GM23338 (cell line): ENCODE results near the gene LMF1. TPM values are rescaled to one million over a fixed set of nuclear protein-coding genes. Genes with fewer than 3 reads are reported as not detected.

Experiments used
- ATAC-seq: fragments of 200-7000 bp; cut with Tn5 transposase; 3 replicates; pipeline ENCODE4 v1.9.1; 2020
- DNase-seq: peaks from one replicate; pipeline ENCODE4 v3.0.0-alpha.2; 2015; ENCODE audit warnings: low spot score
- H2AFZ ChIP-seq: fragments of 200-600 bp; sonication (generic); 2 replicates; pipeline ENCODE4 v1.8.0; 2016; ENCODE audit warnings: antibody characterized with exemption, mild to moderate bottlenecking, moderate library complexity
- H3F3A ChIP-seq: fragments of 200-600 bp; sonication (generic); replicated peaks from 2 replicates; pipeline ENCODE4 v1.8.0; 2017; ENCODE audit warnings: antibody characterized with exemption, mixed run types, low read depth
- H3K27ac ChIP-seq: fragments of 200-600 bp; sonication (generic); 2 replicates; pipeline ENCODE4 v1.6.1; 2016; ENCODE audit warnings: low read depth
- H3K27me3 ChIP-seq: fragments of 200-600 bp; sonication (generic); 2 replicates; pipeline ENCODE4 v1.8.0; 2016; ENCODE audit warnings: mild to moderate bottlenecking, mixed run types, moderate library complexity; ENCODE audit not compliant: insufficient read depth
- H3K36me3 ChIP-seq: fragments of 200-600 bp; sonication (generic); 2 replicates; pipeline ENCODE4 v1.8.0; 2016; ENCODE audit warnings: mild to moderate bottlenecking; ENCODE audit not compliant: insufficient read depth
- H3K4me1 ChIP-seq: fragments of 200-600 bp; sonication (generic); 2 replicates; pipeline ENCODE4 v1.8.0; 2016; ENCODE audit warnings: mild to moderate bottlenecking, moderate library complexity; ENCODE audit not compliant: insufficient read depth
- H3K4me2 ChIP-seq: fragments of 200-600 bp; sonication (generic); 2 replicates; pipeline ENCODE4 v1.7.1; 2017; ENCODE audit warnings: mixed run types
- H3K4me3 ChIP-seq: fragments of 200-600 bp; sonication (generic); 2 replicates; pipeline ENCODE4 v1.6.1; 2016; ENCODE audit warnings: mixed run types
- H3K79me2 ChIP-seq: fragments of 200-600 bp; sonication (generic); replicated peaks from 2 replicates; pipeline ENCODE4 v1.8.0; 2017; ENCODE audit warnings: mild to moderate bottlenecking; ENCODE audit not compliant: insufficient read depth
- H3K9me2 ChIP-seq: fragments of 200-600 bp; sonication (generic); 2 replicates; pipeline ENCODE4 v1.8.0; 2017; ENCODE audit not compliant: insufficient read depth
- H4K20me1 ChIP-seq: fragments of 200-600 bp; sonication (generic); replicated peaks from 2 replicates; pipeline ENCODE4 v1.8.0; 2017; ENCODE audit warnings: mild to moderate bottlenecking; ENCODE audit not compliant: insufficient read depth
- H3K27ac Mint-ChIP-seq: 2 replicates; pipeline ENCODE4 v1.8.0; 2020; ENCODE audit warnings: inconsistent platforms, mild to moderate bottlenecking, moderate library complexity, mixed read lengths
- H3K27me3 Mint-ChIP-seq: 3 replicates; pipeline ENCODE4 v1.8.0; 2022; ENCODE audit warnings: low read depth, mild to moderate bottlenecking, moderate library complexity, mixed read lengths, inconsistent platforms; ENCODE audit not compliant: insufficient read depth, poor library complexity
- H3K36me3 Mint-ChIP-seq: 3 replicates; pipeline ENCODE4 v1.8.0; 2021; ENCODE audit warnings: low read depth, mild to moderate bottlenecking, inconsistent platforms, moderate library complexity, mixed read lengths
- H3K4me1 Mint-ChIP-seq: 3 replicates; pipeline ENCODE4 v1.8.0; 2020; ENCODE audit warnings: mild to moderate bottlenecking, inconsistent platforms, mixed read lengths
- H3K4me3 Mint-ChIP-seq: 3 replicates; pipeline ENCODE4 v1.8.0; 2021; ENCODE audit warnings: moderate library complexity, mild to moderate bottlenecking, inconsistent platforms, mixed read lengths
- H3K9me3 Mint-ChIP-seq: 3 replicates; pipeline ENCODE4 v1.8.0; 2020; ENCODE audit warnings: moderate library complexity, mild to moderate bottlenecking, inconsistent platforms, mixed read lengths
- CREB1 ChIP-seq: fragments of 250-450 bp; sonication (Bioruptor Pico); IDR thresholded peaks from 2 replicates; pipeline ENCODE4 v1.5.0; 2020; ENCODE audit warnings: low read depth, mild to moderate bottlenecking, moderate library complexity
- CTCF ChIP-seq, 2 experiments: fragments of 200-600 bp in 1 of 2; sonication (generic) in 1 of 2; conservative IDR thresholded peaks; 2 replicates each; pipeline versions ENCODE4 v1.5.1 to v1.6.1; 2016 to 2017; ENCODE audit warnings: antibody characterized with exemption in 2 of 2, low read depth in 2 of 2, mild to moderate bottlenecking in 2 of 2, moderate library complexity in 1 of 2
- ETS1 ChIP-seq: IDR thresholded peaks from 2 replicates; pipeline ENCODE4 v1.6.1; 2016; ENCODE audit warnings: antibody characterized with exemption
- EZH2 ChIP-seq: fragments of 200-600 bp; sonication (generic); IDR thresholded peaks from one replicate; pipeline ENCODE4 v1.8.0; 2017; ENCODE audit warnings: antibody characterized with exemption, mild to moderate bottlenecking, low read depth; ENCODE audit not compliant: unreplicated experiment
- JUNB ChIP-seq: IDR thresholded peaks from one replicate; pipeline ENCODE4 v1.6.1; 2016; ENCODE audit warnings: antibody characterized with exemption; ENCODE audit not compliant: unreplicated experiment
- NANOG ChIP-seq: IDR thresholded peaks from 2 replicates; pipeline ENCODE4 v1.6.1; 2016; ENCODE audit warnings: antibody characterized with exemption, borderline replicate concordance
- POLR2AphosphoS5 ChIP-seq: IDR thresholded peaks from 2 replicates; pipeline ENCODE4 v1.6.1; 2016; ENCODE audit warnings: antibody characterized with exemption, low read depth
- REST ChIP-seq: IDR thresholded peaks from one replicate; pipeline ENCODE4 v1.6.1; 2018; ENCODE audit warnings: antibody characterized with exemption; ENCODE audit not compliant: unreplicated experiment
- STAT1 ChIP-seq: IDR thresholded peaks from one replicate; pipeline ENCODE4 v1.6.1; 2016; ENCODE audit warnings: antibody characterized with exemption; ENCODE audit not compliant: unreplicated experiment
- ZNF114 ChIP-seq: fragments of 250-450 bp; sonication (Bioruptor Pico); IDR thresholded peaks from 2 replicates; pipeline ENCODE4 v1.5.0; 2020; ENCODE audit warnings: mild to moderate bottlenecking, moderate library complexity
- ZNF331 ChIP-seq: fragments of 250-450 bp; sonication (Bioruptor Pico); IDR thresholded peaks from 2 replicates; pipeline ENCODE4 v1.5.0; 2020; ENCODE audit warnings: low read depth, mild to moderate bottlenecking, moderate library complexity
- ZNF462 ChIP-seq: fragments of 250-450 bp; sonication (Bioruptor Pico); IDR thresholded peaks from 2 replicates; pipeline ENCODE4 v1.5.0; 2020; ENCODE audit warnings: mild to moderate bottlenecking, moderate library complexity
- polyA plus RNA-seq: library from polyadenylated mRNA; unstranded; fragments of >200 nt; fragmentation: Nextera tagmentation; extraction: Ambion mirVana; gene quantifications from 2 replicates; pipeline ENCODE4 v1.2.1, GENCODE V29; 2016
- total RNA-seq: library from RNA; depleted of rRNA; stranded (reverse); fragments of >200 nt; shearing (Covaris generic); gene quantifications from 2 replicates; pipeline ENCODE4 v1.2.3, GENCODE V29; 2014

LMF1 gene
- total and polyA plus RNA-seq, 2 experiments from 2014 or later: 4.2 to 10.1 TPM

GRCh38 chr16:964356-965035, 6.3 kb downstream of the LMF1 start:
- Mint-ChIP-seq H3K27ac (no peak overlapping the region), H3K36me3 (peaks cover 6% of the 10 kb centered on the region; the same call in 1 of the 3 replicates), H3K9me3 (peaks cover 10% of the 10 kb centered on the region; the same call in 2 of the 3 replicates), H3K4me1 (peaks cover 6% of the 10 kb centered on the region), H3K27me3 (peaks cover 11% of the 10 kb centered on the region), H3K4me3 (no peak overlapping the region)
- ATAC-seq: no peak
- no peaks in the 10 kb centered on the region for H3K36me3 ChIP-seq
- H3K79me2 ChIP-seq: no peaks in the 10 kb centered on the region
- no peaks in the 10 kb centered on the region for H3K9me2 ChIP-seq
- DNase-seq: no peak
- H3K4me3 ChIP-seq: no peak overlapping the region
- no peaks in the 10 kb centered on the region for H3K4me1 ChIP-seq
- H3K27me3 ChIP-seq: no peaks in the 10 kb centered on the region
- 0 out of 2 replicates have a peak, but pooled peaks cover 2% of the 10 kb centered on the region for H3F3A ChIP-seq
- no peak overlapping the region for H3K27ac ChIP-seq
- no peak for TF ChIP-seq ZNF331 (CRISPR knock-in tag)
- TF ChIP-seq POLR2AphosphoS5: no peak
- no peak for TF ChIP-seq REST
- no peak for TF ChIP-seq ZNF462 (CRISPR knock-in tag)
- TF ChIP-seq ZNF114 (CRISPR knock-in tag): no peak
- no peak for TF ChIP-seq NANOG
- TF ChIP-seq CREB1: no peak
- TF ChIP-seq CTCF (conservative IDR thresholded peaks at IDR 0.05; ENCODE audit: low read depth in 2 of 2): no peak
- TF ChIP-seq EZH2: no peak
- TF ChIP-seq JUNB: no peak
- TF ChIP-seq STAT1: no peak
- no peak for TF ChIP-seq ETS1
- H2AFZ ChIP-seq: no peak overlapping the region
- 0 out of 2 replicates have a peak, but pooled peaks cover 4% of the 10 kb centered on the region for H4K20me1 ChIP-seq
- no peak overlapping the region for H3K4me2 ChIP-seq
